Measurements from ENCODE around the gene SCGB2B2.

GRCh38 chr19:34722353-34722752 is 45.4 kb upstream of the SCGB2B2 start:
- no peak for TF ChIP-seq CTCF (IDR thresholded peaks at IDR 0.05)
- no peak for TF ChIP-seq EP300 (IDR thresholded peaks at IDR 0.05)
- no peak for TF ChIP-seq POLR2A (IDR thresholded peaks at IDR 0.05)

Data from ovary (tissue), 3 donors.